Measurements from ENCODE around the gene BCL2L14.
A peak's percentile ranks its signal among the peaks of the same experiment; 100 is the strongest.

Gene BCL2L14

GRCh38 chr12:12064596-12064995, 6.1 kb upstream of the BCL2L14 start:
- DNase-seq, result no peak

- no peak for DNase-seq
These were observed 2.0 kb upstream of the BCL2L14 start for GRCh38 chr12:12068751-12069150.

- DNase-seq, result no peak
These were observed 754 bp upstream of the BCL2L14 start for GRCh38 chr12:12069821-12070548.

DNA sequence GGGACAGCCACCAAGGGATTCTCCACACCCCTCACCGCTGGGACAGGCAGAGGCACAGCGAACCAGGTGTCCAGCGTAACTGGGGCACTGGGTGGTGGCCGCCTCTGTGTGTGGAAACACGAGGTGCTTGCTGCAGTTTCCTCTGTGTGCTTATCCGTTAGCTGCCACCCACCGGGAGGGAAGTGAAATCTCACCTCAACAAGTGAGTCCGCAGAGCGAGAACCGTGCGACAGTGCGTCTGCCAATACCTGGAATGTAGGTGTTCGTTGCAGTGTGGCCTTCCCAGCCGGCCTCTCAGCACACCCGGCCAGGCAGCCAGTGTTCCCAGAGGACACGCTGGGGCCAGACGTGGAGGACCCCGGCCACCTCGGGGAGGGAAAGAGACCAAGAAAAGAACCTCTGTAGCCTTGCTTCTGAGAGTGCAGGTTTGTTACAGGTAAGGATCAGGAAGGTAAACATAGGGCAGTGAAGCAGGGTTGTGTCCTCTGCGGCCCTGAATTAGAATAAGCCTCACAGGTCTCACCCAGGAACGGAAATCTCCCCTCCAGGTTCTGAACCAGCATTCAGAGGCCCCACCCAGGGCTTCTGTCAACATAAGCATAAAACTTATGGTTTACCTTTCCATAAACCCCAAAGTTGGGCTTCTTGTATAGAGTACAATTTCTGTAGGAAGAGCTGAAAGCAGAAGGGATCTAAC, 1.5 kb downstream of the BCL2L14 start:
- DNase-seq, result peak; percentile 57

DNA sequence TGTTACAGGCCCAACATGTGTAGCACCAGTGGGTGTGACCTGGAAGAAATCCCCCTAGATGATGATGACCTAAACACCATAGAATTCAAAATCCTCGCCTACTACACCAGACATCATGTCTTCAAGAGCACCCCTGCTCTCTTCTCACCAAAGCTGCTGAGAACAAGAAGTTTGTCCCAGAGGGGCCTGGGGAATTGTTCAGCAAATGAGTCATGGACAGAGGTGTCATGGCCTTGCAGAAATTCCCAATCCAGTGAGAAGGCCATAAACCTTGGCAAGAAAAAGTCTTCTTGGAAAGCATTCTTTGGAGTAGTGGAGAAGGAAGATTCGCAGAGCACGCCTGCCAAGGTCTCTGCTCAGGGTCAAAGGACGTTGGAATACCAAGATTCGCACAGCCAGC, 8.6 kb downstream of the BCL2L14 start:
- no peak for DNase-seq

- no peak for DNase-seq
These were observed 11.2 kb downstream of the BCL2L14 start for GRCh38 chr12:12081836-12082497.

DNA sequence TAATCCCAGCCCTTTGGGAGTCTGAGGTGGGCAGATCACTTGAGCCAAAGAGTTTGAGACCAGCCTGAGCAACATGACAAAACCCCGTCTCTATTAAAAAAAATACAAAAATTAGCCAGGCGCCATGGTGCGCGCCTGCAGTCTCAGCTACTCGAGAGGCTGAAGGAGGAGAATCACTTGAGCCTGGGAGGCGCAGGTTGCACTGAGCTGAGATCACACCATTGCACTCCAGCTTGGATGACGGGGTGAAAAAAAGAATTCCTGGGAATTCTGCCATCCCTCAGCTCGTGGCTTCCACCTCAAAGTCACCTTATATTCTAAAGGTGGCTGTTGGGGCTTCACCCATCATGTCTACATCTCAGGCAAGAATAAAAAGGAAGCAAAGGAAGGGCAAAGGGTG, 12.9 kb downstream of the BCL2L14 start:
- DNase-seq, result no peak

GRCh38 chr12:12086362-12086761, 15.6 kb downstream of the BCL2L14 start:
- no peak for DNase-seq

DNA sequence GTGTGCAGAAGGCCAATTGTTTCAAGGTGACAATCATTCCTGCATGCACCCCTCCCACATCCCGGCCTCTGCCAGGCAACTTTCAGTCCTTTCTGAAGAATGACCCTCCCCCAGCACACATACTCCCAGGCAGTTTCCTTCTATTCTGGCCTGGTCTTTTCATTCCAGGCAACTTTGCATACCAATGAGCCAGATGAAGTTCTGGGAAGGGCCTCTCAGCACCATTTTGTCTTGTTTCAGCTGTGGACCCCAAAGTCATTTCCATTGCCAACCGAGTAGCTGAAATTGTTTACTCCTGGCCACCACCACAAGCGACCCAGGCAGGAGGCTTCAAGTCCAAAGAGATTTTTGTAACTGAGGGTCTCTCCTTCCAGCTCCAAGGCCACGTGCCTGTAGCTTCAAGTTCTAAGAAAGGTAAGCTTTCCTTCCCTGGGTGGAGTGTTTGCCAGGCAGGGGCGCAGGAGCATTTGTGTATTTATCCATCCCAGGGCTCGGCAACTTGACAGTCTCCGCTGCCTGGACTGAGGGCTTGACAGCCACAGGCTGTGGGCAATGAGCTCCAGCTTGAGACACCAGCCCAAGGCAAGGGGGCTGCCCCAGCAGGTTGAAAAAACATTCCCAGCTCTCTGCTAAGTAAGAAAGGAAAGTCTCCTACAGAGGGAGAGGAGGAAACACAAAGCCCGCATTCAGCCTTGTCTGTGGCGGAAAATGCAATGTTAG, 16.4 kb downstream of the BCL2L14 start:
- no peak for DNase-seq

- DNase-seq, result no peak
These were observed 16.9 kb downstream of the BCL2L14 start for GRCh38 chr12:12087693-12088034.

GRCh38 chr12:12088147-12088546, 17.4 kb downstream of the BCL2L14 start:
- no peak for DNase-seq

DNA sequence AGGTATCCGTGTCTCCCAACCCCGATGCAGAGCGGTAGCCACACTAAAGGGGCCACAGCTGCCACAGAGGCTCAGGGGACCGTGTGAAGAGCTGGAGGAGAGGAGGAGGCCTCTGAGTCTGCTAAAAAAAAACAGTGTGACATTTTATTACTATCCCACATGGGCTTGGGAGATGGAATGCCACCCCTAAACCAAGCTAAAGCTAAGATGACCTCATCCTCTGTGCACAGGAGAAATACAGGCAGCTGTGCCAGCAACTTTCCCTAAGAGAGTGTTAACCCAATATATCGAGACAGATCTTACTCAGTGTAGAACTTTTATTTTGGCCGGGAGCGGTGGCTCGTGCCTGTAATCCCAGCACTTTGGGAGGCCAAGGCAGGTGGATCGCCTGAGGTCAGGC, 18.0 kb downstream of the BCL2L14 start:
- no peak for DNase-seq

DNA sequence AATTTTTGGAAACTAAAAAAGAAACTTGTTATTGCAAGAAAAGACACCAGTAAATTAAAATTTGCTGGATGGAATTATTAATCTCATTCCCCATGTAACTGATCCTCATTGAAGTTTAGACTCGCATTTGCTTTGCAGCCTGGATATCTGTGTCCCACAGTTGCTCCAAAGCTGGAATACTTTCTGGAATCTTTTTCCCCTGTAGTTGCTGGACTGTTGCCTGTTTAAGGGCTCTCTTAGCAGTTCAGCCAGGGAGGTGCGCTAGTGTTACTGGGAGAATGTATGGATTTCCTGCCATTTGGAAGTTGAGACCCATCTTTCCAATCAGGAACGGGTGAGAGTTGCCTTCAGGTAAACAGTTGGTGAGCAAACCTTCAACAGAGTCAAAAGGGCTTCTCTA, 20.3 kb downstream of the BCL2L14 start:
- no peak for DNase-seq

DNA sequence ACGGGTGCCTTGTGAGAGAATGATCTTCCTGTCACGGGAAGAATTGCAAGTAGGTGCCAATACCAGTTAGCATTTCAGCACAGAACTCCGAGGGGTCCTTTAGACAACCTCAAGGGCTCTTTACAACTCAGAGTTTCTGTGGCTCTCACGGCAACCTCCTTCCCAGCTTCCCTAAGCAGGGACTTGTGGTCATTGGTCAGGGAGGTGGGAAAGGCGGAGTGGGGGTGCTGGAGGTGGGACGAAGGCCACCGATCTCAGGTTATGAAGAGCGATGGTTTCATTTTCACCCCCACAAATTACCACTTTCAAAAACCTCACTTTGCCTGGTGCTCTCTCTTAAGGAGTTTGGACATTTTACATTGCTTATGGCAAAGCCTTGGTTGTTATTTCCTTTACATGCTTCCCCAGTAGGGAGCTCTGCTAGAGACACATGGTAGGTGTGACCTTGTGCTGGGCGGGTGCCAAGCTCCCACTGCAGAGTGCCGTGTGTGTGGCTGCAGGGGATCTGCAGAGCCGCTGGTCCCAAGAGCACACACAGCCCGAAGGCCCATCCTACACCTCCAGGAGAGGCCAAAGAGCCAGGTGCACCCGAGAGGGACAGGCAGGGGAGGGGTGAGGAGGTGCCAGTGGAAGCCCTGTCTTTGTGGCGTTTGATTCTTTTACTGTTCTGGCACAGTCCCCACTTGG, 21.4 kb downstream of the BCL2L14 start:
- DNase-seq, result no peak

DNA sequence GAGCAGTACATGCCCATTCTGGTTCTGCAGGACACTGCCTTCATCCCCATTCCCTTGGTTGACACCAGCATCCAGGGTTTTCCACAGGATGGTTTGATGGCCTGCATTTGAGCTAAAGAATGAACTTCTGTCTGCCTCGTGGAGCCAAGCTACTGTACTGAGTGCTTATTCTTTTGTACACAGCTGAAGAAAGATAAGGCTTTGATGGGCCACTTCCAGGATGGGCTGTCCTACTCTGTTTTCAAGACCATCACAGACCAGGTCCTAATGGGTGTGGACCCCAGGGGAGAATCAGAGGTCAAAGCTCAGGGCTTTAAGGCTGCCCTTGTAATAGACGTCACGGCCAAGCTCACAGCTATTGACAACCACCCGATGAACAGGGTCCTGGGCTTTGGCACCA, 23.7 kb downstream of the BCL2L14 start:
- no peak for DNase-seq

GRCh38 chr12:12095021-12095420, 24.3 kb downstream of the BCL2L14 start:
- no peak for DNase-seq

- no peak for DNase-seq
These were observed 27.4 kb downstream of the BCL2L14 start for GRCh38 chr12:12097891-12098690.

DNA sequence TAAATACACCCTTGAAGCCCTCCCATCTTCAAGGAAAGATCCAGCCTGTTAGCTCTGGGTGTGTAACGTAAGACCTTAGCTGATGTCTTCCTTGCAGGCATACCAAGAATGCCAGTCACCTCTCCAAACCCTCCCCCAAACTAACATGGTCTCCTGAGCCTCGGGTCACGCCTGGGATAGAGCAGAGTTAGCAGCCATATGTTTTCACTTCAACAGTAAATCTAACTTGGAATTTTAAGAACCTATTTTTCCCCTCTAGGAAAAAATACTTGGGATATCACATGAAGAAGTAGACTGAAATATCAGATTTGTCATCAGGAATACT, 27.9 kb downstream of the BCL2L14 start:
- no peak for DNase-seq

- no peak for DNase-seq
These were observed 28.4 kb downstream of the BCL2L14 start for GRCh38 chr12:12099102-12099501.

- no peak for DNase-seq
These were observed 36.9 kb downstream of the BCL2L14 start for GRCh38 chr12:12107678-12108077.

- no peak for DNase-seq
These were observed 37.8 kb downstream of the BCL2L14 start for GRCh38 chr12:12108441-12109058.
